ENCODE measurements around the gene SOX11. TPM values are rescaled to one million over a fixed set of nuclear protein-coding genes. Genes with fewer than 3 reads are reported as not detected.

SOX11 gene
- total and polyA plus RNA-seq, 3 donors from 2014 or later: 0.05 to 0.08 (median 0.06) TPM

DNA sequence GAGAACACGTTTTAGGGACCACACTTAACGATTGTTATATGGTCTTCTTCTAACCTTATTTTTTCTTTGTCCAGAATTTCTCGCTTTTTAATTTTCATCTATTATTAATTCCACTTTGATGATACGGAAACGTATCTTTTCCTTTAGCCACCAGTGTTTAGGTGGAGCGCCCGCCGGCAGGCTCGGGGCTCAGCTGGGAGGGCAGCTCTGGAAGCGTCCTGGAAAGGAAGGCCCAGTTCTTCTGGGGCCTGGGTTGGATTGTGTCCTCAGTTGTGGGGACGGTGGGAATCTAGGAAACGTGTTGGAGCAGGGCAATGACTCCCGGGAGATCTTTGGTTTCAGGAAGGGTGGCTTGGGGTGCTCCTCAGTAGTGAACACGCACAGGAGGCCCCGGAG, 19.4 kb upstream of the SOX11 start:
- Histone ChIP-seq H3K27ac (no peak overlapping the region), H3K36me3 (ENCODE audit: low read depth, missing control alignments) (no peaks in the 10 kb centered on the region), H3K4me3 (no peak overlapping the region), H3K4me1 (peaks cover 4% of the 10 kb centered on the region), H3K9me3 (no peaks in the 10 kb centered on the region), H3K27me3 (no peaks in the 10 kb centered on the region)
- no peak for DNase-seq
- 55 to 72% methylated on average over 12 to 15 of the region's 15 CpGs for WGBS, 2 donors
- intact Hi-C loops (cut with DNase I; ENCODE audit: low total_unique reads): no loop called here
- TF ChIP-seq POLR2A (IDR thresholded peaks at IDR 0.05): no peak
- TF ChIP-seq, protein P1, sequence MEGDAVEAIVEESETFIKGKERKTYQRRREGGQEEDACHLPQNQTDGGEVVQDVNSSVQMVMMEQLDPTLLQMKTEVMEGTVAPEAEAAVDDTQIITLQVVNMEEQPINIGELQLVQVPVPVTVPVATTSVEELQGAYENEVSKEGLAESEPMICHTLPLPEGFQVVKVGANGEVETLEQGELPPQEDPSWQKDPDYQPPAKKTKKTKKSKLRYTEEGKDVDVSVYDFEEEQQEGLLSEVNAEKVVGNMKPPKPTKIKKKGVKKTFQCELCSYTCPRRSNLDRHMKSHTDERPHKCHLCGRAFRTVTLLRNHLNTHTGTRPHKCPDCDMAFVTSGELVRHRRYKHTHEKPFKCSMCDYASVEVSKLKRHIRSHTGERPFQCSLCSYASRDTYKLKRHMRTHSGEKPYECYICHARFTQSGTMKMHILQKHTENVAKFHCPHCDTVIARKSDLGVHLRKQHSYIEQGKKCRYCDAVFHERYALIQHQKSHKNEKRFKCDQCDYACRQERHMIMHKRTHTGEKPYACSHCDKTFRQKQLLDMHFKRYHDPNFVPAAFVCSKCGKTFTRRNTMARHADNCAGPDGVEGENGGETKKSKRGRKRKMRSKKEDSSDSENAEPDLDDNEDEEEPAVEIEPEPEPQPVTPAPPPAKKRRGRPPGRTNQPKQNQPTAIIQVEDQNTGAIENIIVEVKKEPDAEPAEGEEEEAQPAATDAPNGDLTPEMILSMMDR (IDR thresholded peaks at IDR 0.05): no peak

DNA sequence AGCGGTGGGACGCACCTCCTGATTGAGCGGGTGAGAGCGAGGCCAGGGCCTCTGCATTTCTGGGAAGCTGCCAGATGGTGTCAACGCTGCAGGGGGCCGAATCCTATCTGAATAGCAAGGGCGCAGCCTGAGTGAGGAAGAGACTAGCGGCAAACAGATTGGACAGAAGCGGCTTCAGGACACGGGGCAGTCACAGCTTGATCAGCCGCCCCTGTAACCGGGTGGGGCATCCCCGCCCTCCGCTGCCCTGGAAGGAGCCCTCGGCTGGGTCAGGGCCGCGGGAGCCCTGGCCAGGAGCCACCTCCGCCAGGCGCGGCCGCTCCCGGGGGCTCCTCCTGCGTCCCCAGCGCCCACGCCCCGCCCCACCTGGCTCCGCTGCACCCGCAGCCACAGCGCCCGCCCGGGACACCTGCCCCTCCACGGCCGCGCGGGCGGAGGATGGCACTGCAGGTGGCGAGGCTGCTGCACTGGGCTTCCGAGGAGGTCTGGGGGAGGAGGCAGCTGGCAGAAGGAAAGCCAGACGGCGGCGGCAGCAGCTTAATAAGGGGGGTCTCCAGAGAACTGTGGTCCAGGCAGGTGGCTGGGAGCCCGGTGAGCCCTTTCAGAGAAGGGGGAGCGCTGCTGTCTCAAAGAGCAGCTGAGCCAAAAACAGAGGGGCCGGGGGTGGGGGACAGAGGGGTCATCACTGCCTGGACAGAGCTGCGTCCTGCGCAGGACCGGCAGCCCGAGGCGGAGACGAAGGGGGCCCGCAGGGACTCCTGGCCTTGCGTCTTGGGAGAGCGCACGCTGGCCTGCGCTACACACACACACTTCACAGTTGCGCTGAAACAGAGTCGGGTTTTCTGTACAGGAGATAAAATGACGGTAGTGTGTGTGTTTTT, 18.8 kb upstream of the SOX11 start:
- intact Hi-C loops (cut with DNase I; ENCODE audit: low total_unique reads): no loop called here

DNA sequence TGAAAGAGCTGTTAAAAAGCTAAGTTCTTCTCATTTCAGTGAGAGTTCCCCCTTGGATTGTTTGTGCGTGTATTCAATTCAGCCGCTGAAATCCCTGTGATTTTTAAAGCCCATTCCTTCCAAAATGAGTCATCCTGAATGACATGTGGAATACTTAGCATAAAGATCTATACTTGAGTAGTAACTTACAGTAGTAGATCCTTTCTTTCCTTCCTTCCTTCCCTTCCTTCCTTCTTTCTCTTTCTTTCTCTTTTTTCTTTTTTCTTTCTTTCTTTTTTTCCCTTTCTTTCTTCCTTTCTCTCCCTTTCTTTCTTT, 18.2 kb upstream of the SOX11 start:
- 3 to 6% methylated on average over 2 of the region's 2 CpGs for whole genome bisulfite sequencing, 2 donors
- no peak for TF ChIP-seq POLR2A (IDR thresholded peaks at IDR 0.05)
- TF ChIP-seq, protein P1 (IDR thresholded peaks at IDR 0.05): no peak

More for the DNA sequence above, 18.8 kb upstream of the SOX11 start:
- TF ChIP-seq, protein P1 (IDR thresholded peaks at IDR 0.05): no peak
- no peak for TF ChIP-seq POLR2A (IDR thresholded peaks at IDR 0.05)
- Histone ChIP-seq H3K36me3 (ENCODE audit: low read depth, missing control alignments) (no peaks in the 10 kb centered on the region), H3K27me3 (no peaks in the 10 kb centered on the region), H3K4me1 (peaks cover 4% of the 10 kb centered on the region), H3K4me3 (peak overlapping the region in 1 of 2 donors; percentile 17), H3K27ac (no peak overlapping the region), H3K9me3 (no peaks in the 10 kb centered on the region)
- no peak for DNase-seq
- WGBS, 2 donors: 8 to 9% methylated on average over 31 to 48 of the region's 58 CpGs

DNA sequence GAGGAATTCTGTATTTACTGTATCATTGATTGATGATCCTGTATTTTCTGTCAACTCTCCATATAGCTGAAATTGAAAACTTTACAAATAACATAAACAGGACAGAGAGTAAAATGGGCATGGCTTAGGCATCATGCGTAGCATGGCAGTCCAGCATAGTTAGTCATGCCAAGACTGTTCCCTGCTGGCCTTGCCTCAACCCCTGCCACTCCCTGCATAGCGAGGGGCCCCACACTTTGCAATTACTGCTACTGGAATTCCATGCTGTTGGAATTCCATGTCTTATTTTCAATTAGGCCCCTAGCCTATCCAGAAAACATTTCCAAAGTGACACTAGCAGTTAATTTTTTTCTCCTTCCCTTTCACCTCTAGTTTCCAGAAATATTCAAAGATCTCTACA, 15.1 kb upstream of the SOX11 start:
- no peaks in the 10 kb centered on the region for H3K27me3 ChIP-seq
- WGBS, 2 donors: 84 to 95% methylated on average over 2 of the region's 2 CpGs
- intact Hi-C loops (cut with DNase I; ENCODE audit: low total_unique reads): no loop called here

More for the DNA sequence above, 18.2 kb upstream of the SOX11 start:
- no peak for DNase-seq
- no peaks in the 10 kb centered on the region for H3K9me3 ChIP-seq
- H3K4me3 ChIP-seq: no peak overlapping the region
- H3K4me1 ChIP-seq: peaks cover 4% of the 10 kb centered on the region
- H3K36me3 ChIP-seq (ENCODE audit: low read depth, missing control alignments): no peaks in the 10 kb centered on the region
- H3K27me3 ChIP-seq: no peaks in the 10 kb centered on the region
- intact Hi-C loops (cut with DNase I; ENCODE audit: low total_unique reads): no loop called here
- H3K27ac ChIP-seq: no peak overlapping the region

More for the DNA sequence above, 15.1 kb upstream of the SOX11 start:
- Histone ChIP-seq H3K27ac (no peak overlapping the region), H3K4me3 (no peak overlapping the region), H3K36me3 (ENCODE audit: low read depth, missing control alignments) (no peaks in the 10 kb centered on the region), H3K9me3 (no peaks in the 10 kb centered on the region), H3K4me1 (peaks cover 4% of the 10 kb centered on the region)
- no peak for DNase-seq
- TF ChIP-seq, protein P1 (IDR thresholded peaks at IDR 0.05): no peak
- no peak for TF ChIP-seq POLR2A (IDR thresholded peaks at IDR 0.05)

All from testis (tissue), 3 donors.